Pancreas (tissue), 10 donors: Measurements from ENCODE around the gene APOA4. TPM values are rescaled to one million over a fixed set of nuclear protein-coding genes. Genes with fewer than 3 reads are reported as not detected.

Source experiments
- ATAC-seq, 4 donors: fragments of 200-7000 bp; cut with Tn5 transposase; one replicate each; pipeline versions ENCODE4 v1.8.0 to v1.9.1; 2020; ENCODE audit warnings: mild to moderate bottlenecking in 4 of 4, moderate library complexity in 4 of 4
- DNase-seq, 6 donors: peaks; one replicate each; pipeline ENCODE4 v3.0.0-alpha.2; 2020
- FAIRE-seq: peaks from 2 replicates; lab custom pipeline; 2012; peaks lifted over from hg19 to GRCh38; lab: Jason Lieb, UNC
- H3K27ac ChIP-seq, 4 donors: fragments of 200-600 bp; sonication (generic); 1 replicate in 3 of 4; 2 replicates in 1 of 4; pipeline versions ENCODE4 v1.5.0 to v1.8.0; 2020
- H3K27me3 ChIP-seq, 4 donors: fragments of 200-600 bp; one replicate each; pipeline ENCODE4 v1.8.0; 2021
- H3K36me3 ChIP-seq, 3 donors: fragments of 200-600 bp; sonication (generic) in 1 of 3; one replicate each; pipeline versions ENCODE4 v1.5.0 to v1.8.0; 2020 to 2021
- H3K4me1 ChIP-seq, 3 donors: fragments of 200-600 bp; one replicate each; pipeline ENCODE4 v1.8.0; 2021
- H3K4me3 ChIP-seq, 4 donors: fragments of 200-600 bp; sonication (generic) in 2 of 4; one replicate each; pipeline versions ENCODE4 v1.5.0 to v1.8.0; 2020 to 2021
- H3K9me3 ChIP-seq, 4 donors: fragments of 200-600 bp; one replicate each; pipeline ENCODE4 v1.8.0; 2021
- CTCF ChIP-seq, 4 donors: fragments of 200-600 bp; sonication (generic) in 3 of 4; IDR thresholded peaks; one replicate each; pipeline versions ENCODE4 v1.5.0 to v1.8.0; 2021; ENCODE audit warnings: antibody characterized with exemption in 4 of 4
- WGBS, 2 donors: extraction: QIAGEN DNeasy Blood & Tissue Kit; methylation state at CpG; one replicate each; pipeline ENCODE4 v1.1.7; 2013; 5-methylcytosine and 5-hydroxymethylcytosine counted together
- intact Hi-C, 3 donors: fragments of 100-400 bp; cut with DNase I; formaldehyde crosslinking; loops; one replicate each; pipeline versions ENCODE4 v1.11.1 to v1.14.2; 2022
- polyA plus RNA-seq, 2 donors: library from polyadenylated mRNA; stranded (reverse); fragments of 200-250 nt; gene quantifications; one replicate each; pipeline ENCODE4 v1.2.3, GENCODE V29; 2013
- total RNA-seq, 6 donors: library from RNA; stranded (reverse); fragmentation: NEBNext Ultra II Directional in 4 of 6; extraction: Animal tissue kit (Norgen Biotek cat#: 25700) in 4 of 6; gene quantifications; one replicate each; pipeline versions ENCODE4 v1.2.1 to v1.2.4, GENCODE V29; 2021 to 2023
- donor health status: healthy with polysubstance abuse.
- donor health status: DM: no; HTN: no; CAD: no; lungs with moderate emphysema.
- donor health status: DM: no; HTN: no; CAD: no.
- donor health status: control.
- donor health status: control.
- donor health status: Bipolar disorder and iron deficiency.
- donor health status: DM: yes; HTN: yes; CAD: no.
- donor health status: DM: no; HTN: no; CAD: no.
- donor health status: DM: no; HTN: no; CAD: no.
- donor health status: DM: yes; HTN: yes; CAD: no.

APOA4 gene
- total and polyA plus RNA-seq, 8 donors: 0.33 TPM; not detected in 7

- FAIRE-seq (peak; percentile 43), DNase-seq (no peak), ATAC-seq (peak in 3 of 4 donors; percentile 20 to 42 (median 37))
- Histone ChIP-seq H3K4me3 (no peak overlapping the region), H3K27me3 (no peaks in the 10 kb centered on the region), H3K36me3 (peaks cover 0 to 25% (median 3%) of the 10 kb centered on the region in 3 donors), H3K4me1 (peaks cover 0 to 5% (median 0%) of the 10 kb centered on the region in 3 donors), H3K27ac (peak overlapping the region in 1 of 4 donors; percentile 8), H3K9me3 (no peaks in the 10 kb centered on the region)
- TF ChIP-seq CTCF (IDR thresholded peaks at IDR 0.05): no peak
- WGBS, 2 donors: 62 to 64% methylated on average over 5 of the region's 5 CpGs
- intact Hi-C loops: no loop called here
Measured at GRCh38 chr11:116852261-116853031, 29.3 kb upstream of the APOA4 start.

GRCh38 chr11:116851626-116852025, 28.5 kb upstream of the APOA4 start:
- ATAC-seq (peak in 1 of 4 donors; percentile 36), DNase-seq (no peak), FAIRE-seq (no peak)
- TF ChIP-seq CTCF (IDR thresholded peaks at IDR 0.05): no peak
- H3K4me1 ChIP-seq: peaks cover 0 to 5% (median 0%) of the 10 kb centered on the region in 3 donors
- H3K27ac ChIP-seq: no peak overlapping the region
- WGBS, 2 donors: 85 to 95% methylated on average over 7 of the region's 7 CpGs
- peaks cover 0 to 27% (median 11%) of the 10 kb centered on the region in 3 donors for H3K36me3 ChIP-seq
- intact Hi-C loops: no loop called here
- no peak overlapping the region for H3K4me3 ChIP-seq
- H3K9me3 ChIP-seq: no peaks in the 10 kb centered on the region
- H3K27me3 ChIP-seq: no peaks in the 10 kb centered on the region

GRCh38 chr11:116849486-116849885, 26.4 kb upstream of the APOA4 start:
- 91 to 93% methylated on average over 6 of the region's 6 CpGs for WGBS, 2 donors
- H3K9me3 ChIP-seq: no peaks in the 10 kb centered on the region
- ATAC-seq: no peak
- no peak for FAIRE-seq
- H3K27me3 ChIP-seq: no peaks in the 10 kb centered on the region
- no peak overlapping the region for H3K4me3 ChIP-seq
- H3K27ac ChIP-seq: no peak overlapping the region
- H3K4me1 ChIP-seq: peaks cover 0 to 5% (median 0%) of the 10 kb centered on the region in 3 donors
- DNase-seq: no peak
- intact Hi-C loops: no loop called here
- no peak for TF ChIP-seq CTCF (IDR thresholded peaks at IDR 0.05)
- H3K36me3 ChIP-seq: peaks cover 0 to 39% (median 15%) of the 10 kb centered on the region in 3 donors

- no peak for FAIRE-seq
- Histone ChIP-seq H3K4me3 (no peak overlapping the region), H3K27ac (no peak overlapping the region), H3K27me3 (no peaks in the 10 kb centered on the region), H3K9me3 (no peaks in the 10 kb centered on the region), H3K36me3 (peaks cover 0 to 43% (median 15%) of the 10 kb centered on the region in 3 donors), H3K4me1 (peaks cover 0 to 5% (median 0%) of the 10 kb centered on the region in 3 donors)
- no peak for ATAC-seq
- intact Hi-C loops: no loop called here
- no peak for TF ChIP-seq CTCF (IDR thresholded peaks at IDR 0.05)
- DNase-seq: no peak
- WGBS, 2 donors: 94 to 95% methylated on average over 12 of the region's 12 CpGs
Measured at GRCh38 chr11:116849060-116849459, 26.0 kb upstream of the APOA4 start.

GRCh38 chr11:116847612-116848011, 24.5 kb upstream of the APOA4 start:
- Histone ChIP-seq H3K36me3 (peaks cover 0 to 45% (median 15%) of the 10 kb centered on the region in 3 donors), H3K27ac (no peak overlapping the region), H3K27me3 (no peaks in the 10 kb centered on the region), H3K4me3 (no peak overlapping the region), H3K4me1 (peaks cover 0 to under 1% (median 0%) of the 10 kb centered on the region in 3 donors), H3K9me3 (no peaks in the 10 kb centered on the region)
- FAIRE-seq (no peak), DNase-seq (no peak), ATAC-seq (no peak)
- no peak for TF ChIP-seq CTCF (IDR thresholded peaks at IDR 0.05)
- intact Hi-C loops: no loop called here
- WGBS, 2 donors: 97 to 100% methylated on average over 4 of the region's 4 CpGs
